WI38 (cell line): Measurements from ENCODE around the gene CHST12.
A peak's percentile ranks its signal among the peaks of the same experiment; 100 is the strongest.

ENCODE experiments used
- H3K4me3 ChIP-seq: 2 replicates; pipeline ENCODE4 v1.5.1; 2011; ENCODE audit warnings: low read depth, mild to moderate bottlenecking, control low read depth, low read length
- TF ChIP-seq, protein P1 (sequence below): IDR thresholded peaks from 2 replicates; pipeline ENCODE4 v1.5.1; 2012; ENCODE audit warnings: low read depth, mild to moderate bottlenecking, control low read depth, low read length

The CHST12 gene

DNA sequence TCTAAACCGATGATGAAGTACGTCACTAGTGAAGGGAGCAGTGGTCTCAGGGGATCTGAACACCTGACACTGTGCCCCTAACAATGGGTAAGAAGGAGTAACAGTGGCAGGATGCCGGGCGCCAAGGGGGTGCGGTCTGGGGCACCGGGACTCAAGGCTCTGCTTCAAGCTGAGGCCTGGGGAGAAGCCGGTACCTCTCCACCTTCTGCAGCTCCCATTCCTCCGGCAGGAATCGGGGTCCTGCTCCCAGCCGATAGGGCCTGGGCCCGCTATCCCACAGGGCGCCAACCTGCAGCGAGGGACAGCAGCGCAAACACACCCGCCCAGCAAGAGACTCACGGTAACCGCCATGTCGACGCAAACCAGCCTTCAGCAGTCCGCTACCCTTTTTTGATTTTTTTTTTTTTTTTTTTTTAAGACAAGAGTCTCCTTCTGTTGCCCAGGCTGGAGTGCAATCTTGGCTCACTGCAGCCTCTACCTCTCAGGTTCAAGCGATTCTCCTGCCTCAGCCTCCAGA is 8.8 kb upstream of the CHST12 start:
- H3K4me3 ChIP-seq, result no peak overlapping the region
- TF ChIP-seq, protein P1, sequence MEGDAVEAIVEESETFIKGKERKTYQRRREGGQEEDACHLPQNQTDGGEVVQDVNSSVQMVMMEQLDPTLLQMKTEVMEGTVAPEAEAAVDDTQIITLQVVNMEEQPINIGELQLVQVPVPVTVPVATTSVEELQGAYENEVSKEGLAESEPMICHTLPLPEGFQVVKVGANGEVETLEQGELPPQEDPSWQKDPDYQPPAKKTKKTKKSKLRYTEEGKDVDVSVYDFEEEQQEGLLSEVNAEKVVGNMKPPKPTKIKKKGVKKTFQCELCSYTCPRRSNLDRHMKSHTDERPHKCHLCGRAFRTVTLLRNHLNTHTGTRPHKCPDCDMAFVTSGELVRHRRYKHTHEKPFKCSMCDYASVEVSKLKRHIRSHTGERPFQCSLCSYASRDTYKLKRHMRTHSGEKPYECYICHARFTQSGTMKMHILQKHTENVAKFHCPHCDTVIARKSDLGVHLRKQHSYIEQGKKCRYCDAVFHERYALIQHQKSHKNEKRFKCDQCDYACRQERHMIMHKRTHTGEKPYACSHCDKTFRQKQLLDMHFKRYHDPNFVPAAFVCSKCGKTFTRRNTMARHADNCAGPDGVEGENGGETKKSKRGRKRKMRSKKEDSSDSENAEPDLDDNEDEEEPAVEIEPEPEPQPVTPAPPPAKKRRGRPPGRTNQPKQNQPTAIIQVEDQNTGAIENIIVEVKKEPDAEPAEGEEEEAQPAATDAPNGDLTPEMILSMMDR, result no peak

DNA sequence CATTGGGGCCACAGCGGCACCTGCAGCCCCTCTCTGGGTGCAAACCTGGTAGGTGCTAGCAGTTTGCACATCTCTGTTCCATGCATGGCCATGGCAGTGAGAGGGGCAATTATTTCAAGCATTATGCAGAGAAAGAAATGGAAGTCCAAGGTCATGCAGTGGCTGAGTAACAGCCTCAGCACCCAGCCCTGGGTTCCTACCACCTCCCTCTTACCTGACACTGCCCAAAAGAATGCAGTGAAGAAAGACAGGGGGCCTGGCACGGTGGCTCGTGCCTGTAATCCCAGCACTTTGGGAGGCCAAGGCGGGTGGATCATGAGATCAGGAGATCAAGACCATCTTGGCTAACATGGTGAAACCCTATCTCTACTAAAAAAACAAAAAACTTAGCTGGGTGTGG is 4.9 kb upstream of the CHST12 start:
- TF ChIP-seq, protein P1, result no peak
- H3K4me3 ChIP-seq, result no peak overlapping the region

DNA sequence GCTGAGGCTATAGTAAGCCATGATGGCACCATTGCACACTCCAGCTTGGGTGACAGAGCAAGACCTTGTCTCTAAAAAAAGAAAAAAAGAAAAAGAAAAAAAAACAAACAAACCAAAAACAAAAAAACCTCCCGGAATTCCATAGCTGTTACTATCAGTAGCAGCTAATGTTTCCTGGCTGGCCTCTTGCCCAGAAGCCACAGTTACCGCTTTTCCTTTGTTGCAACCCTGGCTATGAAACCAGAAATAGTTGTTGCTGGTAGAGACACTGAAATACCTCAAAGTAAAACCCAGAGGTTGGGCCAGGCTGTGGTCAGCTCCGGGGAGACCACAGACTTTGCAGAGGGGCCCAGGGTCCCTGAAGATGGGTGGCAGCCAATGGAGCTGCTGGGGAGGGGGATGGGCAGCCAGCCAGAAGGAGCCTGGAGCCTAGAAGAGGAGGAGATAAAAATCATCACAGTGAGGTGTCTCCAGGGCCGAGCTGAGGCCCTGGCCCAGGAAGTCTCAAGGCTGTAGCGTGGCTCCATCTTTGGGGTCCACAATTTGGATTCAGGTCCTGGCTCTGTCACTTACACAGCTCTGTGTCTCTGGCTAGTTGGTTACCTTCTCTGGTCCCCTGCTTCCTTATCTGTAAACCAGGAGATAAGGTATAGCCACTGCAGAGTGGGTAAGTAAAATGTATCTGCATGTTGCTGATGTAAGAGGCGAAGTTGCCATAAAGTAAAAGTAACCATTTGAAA is 3.4 kb upstream of the CHST12 start:
- H3K4me3 ChIP-seq, result peak overlapping the region; percentile 21; the same call in 1 of the 2 replicates
- TF ChIP-seq, protein P1, result no peak

DNA sequence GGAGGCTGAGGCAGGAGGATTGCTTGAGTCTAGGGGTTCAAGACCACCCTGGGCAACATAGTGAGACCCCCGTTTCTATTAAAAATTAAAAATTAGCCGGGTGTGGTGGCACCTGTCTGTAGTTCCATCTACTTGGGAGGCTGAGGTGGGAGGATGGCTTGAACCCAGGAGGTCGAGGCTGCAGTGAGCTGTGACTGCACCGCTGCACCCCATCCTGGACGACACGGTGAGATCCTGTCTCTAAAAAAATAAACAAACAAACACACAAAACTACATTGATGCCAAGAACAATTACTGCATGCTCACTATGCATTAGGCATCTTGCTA is 761 bp upstream of the CHST12 start:
- TF ChIP-seq, protein P1, result no peak
- peak overlapping the region; percentile 61 for H3K4me3 ChIP-seq

DNA sequence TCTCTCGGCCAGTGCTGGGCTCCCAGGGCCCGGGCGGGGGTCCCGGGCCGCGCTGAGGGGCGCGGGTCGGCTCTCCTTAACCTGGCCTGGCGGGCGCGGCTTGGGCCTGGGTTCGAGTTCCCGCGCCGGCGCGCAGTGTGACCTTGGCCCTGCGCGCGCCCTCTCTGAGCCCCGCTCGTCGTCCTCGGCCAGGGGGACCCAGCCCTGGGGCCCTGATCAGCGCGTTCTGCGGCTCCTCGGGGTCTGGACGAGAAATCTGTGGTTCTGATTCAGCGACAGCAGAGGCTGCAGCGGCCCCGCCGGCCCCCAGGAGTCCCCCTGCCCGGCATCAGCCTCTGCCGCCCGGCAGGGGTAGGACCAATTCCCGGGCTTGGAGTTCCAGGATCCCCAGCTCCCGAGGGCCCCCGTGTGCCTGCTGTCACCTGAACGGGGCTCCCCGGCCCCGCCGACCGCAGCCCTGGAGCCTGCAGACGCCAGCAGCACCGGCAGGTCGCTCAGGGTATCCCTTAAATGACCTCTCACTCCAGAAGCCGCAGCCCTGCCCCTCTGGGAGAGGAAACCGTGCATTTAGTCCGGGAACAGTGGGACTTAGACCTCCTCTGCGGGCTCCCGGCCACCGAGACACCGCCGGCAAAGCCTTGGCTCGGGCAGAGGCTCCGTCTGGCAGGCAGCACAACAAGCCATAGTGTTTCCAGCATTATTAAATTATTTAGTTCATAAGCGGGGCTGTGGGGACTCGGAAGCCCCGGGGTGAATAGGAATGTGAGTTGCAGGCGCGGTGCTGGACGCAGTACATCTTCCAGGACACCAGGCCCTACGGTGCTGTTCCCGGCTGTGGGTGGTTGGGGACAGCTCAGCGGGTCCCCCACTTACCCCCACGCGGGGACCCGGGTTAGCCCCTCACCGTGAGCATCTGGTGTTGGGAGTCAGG is 572 bp downstream of the CHST12 start:
- TF ChIP-seq, protein P1, result no peak

DNA sequence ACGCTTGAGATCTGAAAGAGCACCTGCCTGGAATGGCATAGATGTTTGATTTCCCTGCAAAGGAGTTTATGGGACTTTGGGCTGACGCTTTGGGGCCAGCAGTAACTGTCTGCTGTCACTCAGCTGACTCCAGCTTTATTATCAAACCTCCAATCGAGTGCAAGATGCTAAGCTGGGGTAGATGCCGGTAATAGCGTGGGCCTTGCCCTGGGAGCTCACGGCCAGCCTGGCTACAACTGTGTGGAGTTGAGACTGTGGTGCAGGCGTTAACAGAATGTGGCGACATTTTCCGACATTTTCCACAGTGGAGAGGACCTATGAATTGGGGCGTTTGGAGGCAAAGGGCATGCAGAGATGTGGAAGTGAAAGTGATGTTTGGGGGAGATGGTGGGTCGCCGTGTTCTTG is 1.3 kb downstream of the CHST12 start:
- H3K4me3 ChIP-seq, result peak overlapping the region; percentile 82
- TF ChIP-seq, protein P1, result no peak

More for the DNA sequence above, 572 bp downstream of the CHST12 start:
- H3K4me3 ChIP-seq, result peak overlapping the region; percentile 82

DNA sequence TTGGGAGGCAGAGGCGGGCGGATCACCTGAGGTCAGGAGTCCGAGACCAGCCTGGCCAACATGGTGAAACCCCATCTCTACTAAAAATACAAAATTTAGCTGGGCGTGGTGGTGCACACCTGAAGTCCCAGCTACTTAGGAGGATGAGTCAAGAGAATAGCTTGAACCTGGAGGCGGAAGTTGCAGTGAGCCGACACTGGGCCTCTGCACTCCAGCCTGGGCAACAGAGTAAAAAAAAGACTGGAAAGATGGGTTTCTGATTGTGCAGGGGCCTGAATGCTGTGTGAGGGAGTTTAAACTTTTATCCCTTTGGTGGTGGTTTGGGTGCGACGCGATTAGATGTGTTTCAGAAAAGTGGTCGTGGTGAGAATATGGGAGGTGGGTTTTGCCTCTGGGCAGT is 1.8 kb downstream of the CHST12 start:
- TF ChIP-seq, protein P1, result no peak
- H3K4me3 ChIP-seq, result no peak overlapping the region
